HG03571 (cell line): ENCODE results near the gene GOLGA1.
"Not testable (repeated sequence)": the region's sequence is repeated elsewhere in the genome, so short reads cannot be mapped to it uniquely, and the experiment has no call there.

Experiments
- ATAC-seq: cut with Tn5 transposase; IDR thresholded peaks from one replicate; pipeline ENCODE4 v1.9.1; 2021; ENCODE audit not compliant: unreplicated experiment

Gene GOLGA1

DNA sequence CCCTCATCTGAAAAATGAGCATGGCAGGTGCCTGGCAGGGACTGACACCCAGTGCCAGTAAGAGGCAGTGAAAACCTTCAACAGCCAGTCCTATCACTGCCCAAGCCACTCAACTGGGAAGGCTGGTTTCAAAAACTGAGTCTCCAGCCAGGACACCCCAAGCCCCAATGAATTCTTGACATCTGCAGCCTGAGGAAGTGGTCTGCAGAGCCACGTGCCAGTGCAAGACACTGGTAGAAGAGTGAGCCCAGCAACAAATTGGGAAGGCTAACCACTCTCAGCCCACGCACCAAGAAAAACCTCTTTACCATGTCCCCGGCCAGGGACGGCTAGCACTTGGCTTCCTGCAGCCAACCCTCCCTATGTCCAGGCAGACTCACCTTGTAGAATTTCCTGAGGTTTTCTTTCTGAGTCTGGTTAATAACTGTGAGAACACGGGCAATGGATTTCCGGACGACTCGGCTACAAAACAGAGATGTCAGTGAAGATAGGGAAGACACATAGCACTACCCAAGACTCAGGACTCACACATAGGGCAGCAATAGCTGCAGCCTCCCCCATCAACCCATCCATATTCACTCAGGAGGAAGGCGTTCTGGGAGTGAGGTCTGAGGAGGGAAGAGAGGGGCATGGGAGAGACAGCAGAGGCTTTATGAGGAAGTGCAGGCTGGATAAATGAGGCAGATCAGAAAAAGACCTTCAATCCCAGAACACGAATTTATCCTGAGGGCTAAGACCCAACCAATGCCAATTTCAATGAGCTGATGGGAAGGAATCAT lies 80.9 kb downstream of the GOLGA1 start:
- no peak for ATAC-seq

GRCh38 chr9:124858330-124859046 lies 82.4 kb downstream of the GOLGA1 start:
- ATAC-seq: no peak

DNA sequence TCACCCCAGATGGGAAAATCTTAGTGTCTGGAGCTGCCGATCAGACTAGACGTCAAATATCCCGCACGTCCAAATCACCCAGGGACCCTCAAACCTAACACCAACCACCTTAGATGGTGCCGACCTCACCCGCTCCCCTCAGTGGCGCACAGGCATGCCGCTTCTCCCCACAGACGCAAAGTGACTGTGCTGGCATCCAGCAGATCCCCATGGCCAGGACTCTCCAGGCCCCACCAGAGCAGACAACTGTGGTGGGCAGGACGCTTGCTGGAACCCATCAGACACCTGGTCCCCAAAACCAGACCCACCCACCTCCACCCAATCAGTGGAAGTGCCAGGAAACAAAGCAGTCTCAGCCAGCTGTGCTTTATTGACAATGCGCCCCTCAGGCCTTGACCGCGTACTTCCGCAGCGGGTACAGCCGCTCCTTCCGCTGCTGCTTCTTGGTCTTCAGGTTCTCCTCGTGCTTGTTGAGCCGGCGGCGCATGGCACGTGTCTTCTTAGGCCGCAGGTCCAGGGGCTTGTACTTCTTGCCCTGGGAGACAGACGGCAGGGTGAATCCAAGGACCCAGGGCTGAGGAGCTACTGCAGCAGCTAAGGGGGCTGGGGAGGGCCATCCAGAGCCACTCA lies 83.2 kb downstream of the GOLGA1 start:
- no peak for ATAC-seq

DNA sequence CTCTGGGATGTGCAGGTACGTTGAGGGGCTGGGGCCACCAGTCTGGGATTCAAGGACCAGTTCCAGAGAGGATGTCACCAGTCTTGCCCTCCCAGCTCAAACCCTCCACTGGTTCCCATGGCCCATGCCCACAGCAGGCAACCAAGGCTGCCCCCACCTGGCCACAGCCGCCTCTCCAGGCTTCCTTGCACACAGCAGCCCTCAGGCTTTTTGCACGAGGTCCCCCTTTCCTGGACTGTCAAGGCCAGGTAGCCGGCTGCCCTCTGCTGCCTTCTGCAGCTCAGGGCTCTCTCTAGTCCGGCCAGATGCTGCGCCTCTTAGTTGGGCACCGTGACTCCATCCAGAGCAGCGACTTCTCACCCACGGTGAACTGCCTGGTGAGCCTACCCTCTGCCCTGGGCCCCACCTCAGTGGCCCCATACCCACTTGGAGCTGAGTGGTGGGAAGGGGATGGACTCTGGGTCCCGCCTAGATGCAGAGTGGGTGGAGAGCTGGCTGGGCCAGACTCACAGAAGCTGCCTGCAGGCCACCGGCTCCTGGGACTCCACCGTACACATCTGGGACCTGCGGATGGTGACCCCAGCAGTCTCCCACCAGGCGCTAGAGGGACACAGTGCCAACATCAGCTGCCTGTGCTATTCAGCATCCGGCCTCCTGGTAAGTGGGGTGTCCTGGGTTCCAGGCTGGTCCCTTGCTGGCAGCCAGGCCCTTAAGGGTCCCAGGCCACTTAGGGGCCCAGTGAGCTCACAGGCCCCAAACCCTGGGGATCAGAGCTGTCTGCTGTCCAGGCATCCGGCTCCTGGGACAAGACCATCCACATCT lies 84.7 kb downstream of the GOLGA1 start:
- ATAC-seq: no peak

GRCh38 chr9:124855566-124855943 lies 85.3 kb downstream of the GOLGA1 start:
- no peak for ATAC-seq

- no peak for ATAC-seq
Measured at GRCh38 chr9:124854822-124855221, 86.1 kb downstream of the GOLGA1 start.

- no peak for ATAC-seq
Measured at GRCh38 chr9:124854161-124854560, 86.7 kb downstream of the GOLGA1 start.

DNA sequence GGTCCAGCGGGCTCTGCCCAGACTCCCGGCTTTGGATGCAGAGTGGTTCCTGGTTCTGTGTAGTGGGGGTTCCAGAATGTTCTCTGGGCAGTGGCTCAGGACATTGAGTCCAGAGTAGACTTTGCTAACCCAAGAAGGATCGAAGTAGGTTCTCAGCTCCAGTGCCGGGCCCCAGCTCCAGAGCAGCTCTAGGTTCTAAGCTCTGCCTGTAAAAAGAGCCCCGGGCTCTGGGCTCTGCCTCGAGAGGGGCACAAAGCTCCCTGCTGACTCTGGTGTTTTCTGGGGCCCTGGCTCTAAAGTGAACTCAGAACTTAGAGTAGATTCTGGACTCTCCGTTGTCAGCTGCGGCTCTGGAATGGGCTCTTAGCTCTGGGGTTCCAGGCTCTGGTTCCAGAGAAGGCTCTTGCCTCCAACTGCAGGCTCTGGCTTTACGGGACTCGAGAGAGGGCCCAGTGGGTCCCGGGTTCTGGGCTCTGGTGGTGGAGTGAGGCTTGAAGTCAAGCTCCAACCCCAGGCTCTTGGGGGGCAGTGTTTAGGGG lies 87.2 kb downstream of the GOLGA1 start:
- no peak for ATAC-seq

- ATAC-seq: no peak
Measured at GRCh38 chr9:124852829-124853531, 87.9 kb downstream of the GOLGA1 start, which contains the start of gene WDR38. TSS of gene WDR38 (plus strand) at chr9:124853460. CDS start at chr9:124853532, 72 bp downstream.

DNA sequence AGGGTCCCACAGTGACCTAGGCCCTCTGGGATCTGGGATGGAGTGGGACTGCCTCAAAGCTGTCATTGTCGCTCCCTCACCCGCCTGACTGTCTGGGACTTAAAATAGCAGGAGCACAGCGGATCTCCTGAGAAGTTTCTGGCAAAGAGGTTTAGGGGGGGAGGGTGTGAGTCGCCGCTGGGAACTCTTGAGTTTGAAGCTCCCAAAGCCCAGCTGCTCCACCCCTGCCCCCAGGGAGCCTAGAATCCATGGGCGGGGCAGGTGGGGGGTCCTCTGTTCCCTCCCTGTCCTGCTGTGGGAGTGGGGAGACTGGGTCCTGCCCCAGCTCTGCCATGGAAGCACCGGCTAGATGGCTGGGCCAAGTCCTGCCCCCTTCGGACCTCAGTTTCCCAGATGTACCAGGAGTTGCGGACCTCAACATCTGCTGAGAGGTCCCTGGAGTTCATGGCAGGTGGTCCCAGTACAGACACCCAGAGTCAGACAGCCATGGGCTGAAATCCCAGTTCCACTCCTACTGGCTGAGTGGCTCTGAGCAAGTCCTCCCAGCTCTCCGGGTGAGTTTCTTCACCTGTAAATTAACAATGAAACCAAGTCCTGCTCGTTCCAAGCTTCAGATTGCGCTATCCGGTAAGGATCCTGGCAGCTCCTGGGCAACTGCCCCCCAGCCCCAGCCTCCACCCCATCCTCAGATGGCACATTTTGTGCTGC lies 88.6 kb downstream of the GOLGA1 start:
- ATAC-seq: no peak

DNA sequence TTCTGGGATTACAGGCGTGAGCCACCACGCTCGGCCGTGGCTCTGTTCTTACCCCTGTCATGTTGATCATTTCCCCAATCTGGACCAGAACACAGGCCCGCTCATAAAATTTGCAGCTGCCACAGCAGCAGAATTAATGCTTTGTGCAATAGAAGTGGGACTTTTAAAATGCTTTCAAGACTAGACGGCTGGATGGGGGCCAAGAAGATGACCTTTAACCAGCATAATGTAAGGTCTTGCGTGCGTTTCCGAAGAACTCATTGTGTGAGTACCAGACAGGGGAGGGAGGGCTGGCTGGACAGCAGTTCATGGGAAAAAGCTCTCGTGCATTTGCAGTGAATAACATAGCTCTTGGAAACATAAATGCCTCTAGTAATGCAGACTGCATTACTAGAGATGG lies 91.1 kb downstream of the GOLGA1 start:
- no peak for ATAC-seq

DNA sequence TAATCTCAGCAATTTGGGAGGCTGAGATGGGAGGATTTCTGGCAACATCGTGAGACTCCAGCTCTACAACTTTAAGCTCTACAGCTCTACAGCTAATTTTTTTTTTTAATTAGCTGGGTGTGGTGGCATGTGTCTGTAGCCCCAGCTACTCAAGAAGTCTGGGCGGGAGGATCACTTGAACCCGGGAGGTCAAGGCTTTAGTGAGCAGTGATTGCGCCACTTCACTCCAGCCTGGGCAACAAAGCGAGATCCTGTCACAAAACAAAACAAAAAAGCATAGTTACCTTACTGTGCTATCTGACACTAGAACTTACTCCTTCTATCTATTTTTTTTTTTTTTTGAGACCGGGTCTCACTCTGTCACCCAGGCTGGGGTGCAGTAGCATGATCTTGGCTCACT lies 93.9 kb downstream of the GOLGA1 start:
- no peak for ATAC-seq

DNA sequence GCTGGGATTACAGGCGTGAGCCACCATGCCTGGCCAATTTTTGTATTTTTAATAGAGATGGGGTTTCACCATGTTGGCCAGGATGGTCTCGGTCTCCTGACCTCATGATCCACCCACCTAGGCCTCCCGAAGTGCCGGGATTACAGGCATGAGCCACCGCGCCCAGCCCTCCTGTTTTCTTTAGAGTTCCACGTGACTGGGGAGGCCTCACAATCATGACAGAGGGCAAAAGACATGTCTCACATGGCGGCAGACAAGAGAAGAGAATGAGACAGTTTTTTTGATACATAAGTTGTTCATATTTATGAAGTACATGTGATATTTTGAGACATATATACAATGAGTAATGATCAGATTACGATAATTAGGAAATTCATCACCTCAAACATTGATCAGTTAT lies 94.4 kb downstream of the GOLGA1 start:
- not testable (repeated sequence) for ATAC-seq

GRCh38 chr9:124844291-124844690 lies 96.6 kb downstream of the GOLGA1 start:
- ATAC-seq: no peak

GRCh38 chr9:124843456-124844034 lies 97.3 kb downstream of the GOLGA1 start:
- ATAC-seq: no peak

DNA sequence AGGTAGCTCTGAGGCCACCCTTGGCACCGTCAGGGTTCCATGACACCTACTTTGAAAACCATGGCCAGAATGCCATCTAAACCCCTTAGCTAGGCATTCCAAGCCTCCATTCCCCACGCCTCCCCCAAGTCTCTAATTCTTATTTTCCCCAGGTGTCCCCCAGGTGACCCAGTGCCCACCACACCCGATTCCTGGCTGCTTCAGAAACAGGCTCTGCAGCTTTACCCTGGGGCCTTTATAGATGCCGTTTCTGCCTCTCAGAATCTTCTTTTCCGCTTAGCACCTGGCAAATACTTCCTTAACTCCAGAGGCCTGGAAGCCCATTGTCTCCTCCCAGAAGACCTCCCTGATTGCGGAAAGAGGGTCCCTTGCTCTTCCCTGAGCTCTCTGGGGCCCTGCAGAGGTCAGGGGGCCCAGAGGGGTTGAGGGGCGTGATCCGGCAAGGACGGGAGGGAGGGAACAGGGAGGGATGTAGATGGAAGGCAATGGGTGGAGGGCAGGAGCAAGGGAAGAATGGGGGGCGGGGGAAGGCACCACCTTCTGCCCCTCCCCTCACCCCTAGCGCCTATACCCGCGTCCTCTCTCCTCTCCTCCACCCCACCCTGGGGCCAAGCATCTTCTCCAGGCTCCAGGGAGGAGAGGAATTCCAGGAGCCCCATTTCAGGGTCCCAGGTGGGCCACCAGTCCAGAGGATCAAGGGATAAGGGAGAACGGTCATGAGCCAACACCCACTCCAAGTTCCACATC lies 99.6 kb downstream of the GOLGA1 start:
- no peak for ATAC-seq

GRCh38 chr9:124840300-124840833 lies 100.5 kb downstream of the GOLGA1 start:
- ATAC-seq: no peak

- no peak for ATAC-seq
Measured at GRCh38 chr9:124839612-124840299, 101.1 kb downstream of the GOLGA1 start.
